IPS-NIHi7 (cell line): Measurements from ENCODE around the gene CARS1.
"Not testable (repeated sequence)": the region's sequence is repeated elsewhere in the genome, so short reads cannot be mapped to it uniquely, and the experiment has no call there.

Source experiments
- DNase-seq: peaks from one replicate; pipeline ENCODE4 v3.0.0; 2012; ENCODE audit warnings: mixed read lengths; ENCODE audit errors: extremely low spot score

Gene CARS1

GRCh38 chr11:3089236-3090061 lies 32.2 kb upstream of the CARS1 start:
- peak; percentile 7 for DNase-seq

DNA sequence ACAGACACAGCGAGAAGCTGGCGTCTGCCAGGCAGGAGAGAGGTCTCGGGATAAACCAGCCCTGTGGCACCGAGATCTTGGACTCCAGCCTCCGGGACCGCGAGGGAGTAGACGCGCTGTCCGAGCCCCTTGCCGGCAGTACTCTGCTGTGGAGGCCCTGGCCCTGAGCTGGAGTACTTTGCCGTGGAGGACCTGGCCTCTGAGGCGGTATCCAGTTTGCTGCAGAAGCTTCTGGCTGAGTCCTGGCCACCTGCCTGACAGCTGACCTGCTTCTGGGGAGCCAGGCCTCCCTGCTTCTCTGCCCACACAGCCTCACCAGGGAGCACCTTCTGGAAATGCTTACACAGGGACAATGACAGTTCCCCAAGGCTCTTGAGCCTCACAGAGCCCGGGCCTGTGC lies 31.6 kb upstream of the CARS1 start:
- no peak for DNase-seq

- DNase-seq: peak; percentile 7
Measured at GRCh38 chr11:3087821-3088800, 30.9 kb upstream of the CARS1 start.

DNA sequence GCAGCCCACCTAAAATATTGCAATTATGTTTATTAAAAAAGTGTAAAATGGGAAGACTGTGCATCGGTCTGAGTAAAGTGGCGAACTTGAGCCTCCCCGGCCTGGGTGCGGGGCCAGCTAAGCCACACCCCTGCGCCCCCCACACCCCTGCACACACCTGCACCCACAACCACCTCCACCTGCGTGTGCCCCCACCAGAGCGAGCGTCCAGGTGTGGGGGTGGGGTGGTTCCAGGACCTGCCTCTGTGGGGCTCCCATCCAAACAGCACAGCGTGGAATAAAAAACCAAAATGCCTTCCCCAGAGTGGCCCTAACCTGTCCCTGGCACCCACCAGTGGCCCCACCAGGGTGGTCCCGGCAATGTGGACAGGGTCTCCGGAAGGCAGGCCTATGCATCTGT lies 30.1 kb upstream of the CARS1 start:
- DNase-seq: no peak

DNA sequence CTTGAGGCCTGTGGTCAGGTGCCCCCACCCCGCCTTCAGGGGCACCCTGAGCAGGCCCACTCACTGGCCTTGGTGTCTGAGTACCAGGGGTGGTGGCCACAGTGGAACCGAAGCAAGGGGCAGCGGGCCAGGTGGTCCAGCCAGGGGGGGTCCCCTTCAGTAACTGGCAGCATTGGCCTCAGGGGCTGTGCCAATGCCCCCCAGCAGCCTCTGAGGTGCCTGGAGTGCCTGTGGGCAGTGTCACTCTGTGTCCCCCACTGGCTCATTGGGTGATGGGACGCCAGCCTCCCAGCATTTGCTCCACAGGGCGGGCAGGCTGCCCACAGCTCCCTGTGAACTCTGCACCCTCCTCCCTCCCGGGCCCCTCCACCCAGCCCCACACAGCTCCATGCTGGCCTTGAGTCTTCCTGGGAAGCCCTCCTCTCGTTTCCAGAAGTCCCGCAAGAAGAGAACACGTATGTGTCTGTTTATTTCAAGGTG lies 29.5 kb upstream of the CARS1 start:
- peak; percentile 4 for DNase-seq

- DNase-seq: no peak
Measured at GRCh38 chr11:3086114-3086513, 28.9 kb upstream of the CARS1 start.

DNA sequence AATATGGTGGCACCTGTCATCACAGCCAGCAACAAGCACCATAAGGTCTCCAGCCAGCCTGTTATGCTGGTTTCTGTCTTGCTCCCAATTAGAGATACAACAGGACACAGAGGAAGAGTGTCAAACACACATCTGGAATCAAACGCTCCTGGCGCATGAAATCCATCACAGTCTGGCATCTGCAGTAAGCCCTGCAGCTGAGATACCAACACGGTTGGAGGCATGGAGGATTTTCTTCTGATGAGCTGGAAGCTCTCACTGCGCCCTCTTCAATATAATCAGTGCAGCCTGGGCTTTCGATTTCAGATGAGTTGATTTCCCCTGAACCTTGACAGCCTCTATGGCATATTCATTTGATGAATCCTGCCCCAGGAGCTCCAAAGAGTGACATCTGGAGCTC lies 27.8 kb upstream of the CARS1 start:
- no peak for DNase-seq

DNA sequence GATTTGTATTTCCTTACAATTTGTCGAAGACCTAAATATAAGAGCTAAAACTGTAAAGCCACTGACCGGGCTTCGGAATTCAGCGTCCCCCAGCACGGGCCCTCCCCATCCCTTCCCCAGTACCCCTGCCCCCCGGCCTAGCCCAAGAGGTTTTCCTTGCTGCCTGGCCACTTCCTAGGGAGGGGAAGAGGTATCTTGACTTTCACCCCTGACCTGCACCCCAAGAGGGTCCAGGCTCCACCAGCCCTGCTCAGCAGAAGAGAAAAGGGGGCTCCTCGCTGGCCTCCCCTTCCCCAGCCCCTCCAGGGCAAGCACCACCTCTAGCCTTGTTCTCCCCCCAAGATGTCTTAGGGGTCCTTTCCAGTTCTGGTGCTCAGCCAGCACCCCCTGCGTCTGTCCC lies 26.1 kb upstream of the CARS1 start:
- no peak for DNase-seq

- no peak for DNase-seq
Measured at GRCh38 chr11:3081386-3081751, 24.1 kb upstream of the CARS1 start.

DNA sequence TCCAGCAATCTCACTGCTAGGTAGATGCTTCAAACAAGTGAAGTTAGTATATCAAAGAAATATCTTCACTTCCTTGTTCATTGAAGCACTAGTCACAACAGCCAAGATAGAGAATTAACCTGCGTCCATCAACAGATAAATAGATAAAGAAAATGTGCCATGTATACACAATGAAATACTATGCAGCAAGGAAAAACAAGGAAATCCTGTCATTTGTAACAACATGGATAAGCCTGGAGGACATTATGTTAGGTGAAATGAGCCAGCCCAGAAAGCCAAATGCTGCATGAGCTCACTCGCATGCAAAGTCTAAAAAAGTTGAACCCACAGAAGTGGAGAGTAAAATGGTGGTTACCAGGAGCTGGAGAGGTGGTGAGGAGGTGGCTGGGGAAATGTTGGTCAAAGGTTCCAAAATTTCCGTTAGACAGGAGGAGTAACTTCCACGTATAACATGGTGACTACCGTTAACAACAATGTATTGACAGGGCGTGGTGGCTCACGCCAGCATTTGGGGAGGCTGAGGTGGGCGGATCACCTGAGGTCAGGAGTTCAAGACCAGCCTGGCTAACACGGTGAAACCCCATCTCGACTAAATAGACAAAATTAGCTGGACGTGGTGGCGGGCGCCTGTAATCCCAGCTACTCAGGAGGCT lies 23.6 kb upstream of the CARS1 start:
- DNase-seq: no peak

- DNase-seq: no peak
Measured at GRCh38 chr11:3080104-3080503, 22.9 kb upstream of the CARS1 start.

GRCh38 chr11:3077846-3078440 lies 20.7 kb upstream of the CARS1 start:
- DNase-seq: no peak

DNA sequence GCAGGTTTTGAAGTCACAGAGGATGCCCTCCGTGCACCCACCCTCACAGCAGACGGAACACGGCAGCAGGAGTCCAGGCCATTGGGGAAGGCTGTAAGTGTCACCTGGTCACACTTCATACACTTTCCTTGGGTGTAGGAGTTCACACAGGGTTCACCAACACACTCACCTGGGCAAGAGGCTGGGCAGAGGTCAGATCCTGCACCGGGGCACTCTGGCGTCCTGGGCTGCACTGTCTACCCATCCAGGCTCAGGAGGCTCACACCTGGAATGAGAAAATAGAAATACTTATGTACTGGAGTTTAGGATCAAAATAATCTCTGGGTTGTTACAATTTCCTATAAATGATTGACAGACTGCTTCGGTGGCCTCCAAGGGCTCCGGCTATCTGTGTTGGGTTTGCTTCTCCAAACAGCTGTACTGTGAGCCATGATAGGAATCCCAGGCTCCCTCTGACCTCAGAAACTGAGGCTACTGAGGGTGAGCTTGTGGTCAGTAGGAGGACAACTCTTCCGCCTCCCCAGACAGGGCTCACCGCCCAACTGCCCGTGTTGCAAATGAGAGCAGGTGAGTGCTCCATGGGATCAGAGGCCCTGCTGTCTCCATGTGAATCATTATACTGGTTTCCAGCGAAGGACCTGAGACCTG lies 20.1 kb upstream of the CARS1 start:
- no peak for DNase-seq

- DNase-seq: no peak
Measured at GRCh38 chr11:3074912-3075589, 17.8 kb upstream of the CARS1 start.

DNA sequence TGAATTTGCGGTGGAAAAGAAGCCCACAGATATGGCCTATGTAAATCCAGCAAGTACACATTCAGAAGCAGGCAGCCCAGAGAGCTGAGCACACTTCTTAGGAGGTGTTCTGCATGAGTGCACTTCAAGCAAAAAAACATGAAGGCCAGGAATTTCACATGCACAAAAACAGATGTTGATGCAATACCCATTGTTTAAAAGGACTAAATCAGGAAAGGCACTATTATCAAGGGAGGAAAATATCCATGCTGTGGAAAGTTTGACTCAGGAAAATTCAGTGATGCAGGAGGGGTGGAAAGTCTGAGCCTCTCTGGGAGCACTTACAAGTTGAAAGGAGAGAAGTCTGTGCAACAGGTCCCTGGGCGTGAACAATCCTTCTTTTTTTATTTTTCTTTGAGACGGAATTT lies 15.8 kb upstream of the CARS1 start:
- no peak for DNase-seq

DNA sequence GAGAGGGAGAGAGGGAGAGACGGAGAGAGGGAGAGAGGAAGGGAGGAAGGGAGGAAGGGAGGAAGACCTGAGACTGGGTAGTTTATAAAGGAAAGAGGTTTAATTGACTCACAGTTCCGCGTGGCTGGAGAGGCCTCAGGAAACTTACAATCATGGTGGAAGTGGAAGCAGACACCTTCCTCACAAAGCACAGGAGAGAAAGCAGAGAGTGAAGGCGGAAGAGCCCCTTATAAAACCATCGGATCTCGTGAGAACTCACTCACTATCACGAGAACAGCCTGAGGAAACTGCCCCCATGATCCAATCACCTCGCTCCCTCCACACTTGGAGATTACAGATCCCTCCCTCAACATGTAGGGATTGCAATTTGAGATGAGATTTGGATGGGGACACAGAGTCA lies 12.2 kb upstream of the CARS1 start:
- DNase-seq: no peak

GRCh38 chr11:3066308-3066707 lies 9.1 kb upstream of the CARS1 start:
- DNase-seq: not testable (repeated sequence)

GRCh38 chr11:3064709-3065108 lies 7.5 kb upstream of the CARS1 start:
- DNase-seq: not testable (repeated sequence)

DNA sequence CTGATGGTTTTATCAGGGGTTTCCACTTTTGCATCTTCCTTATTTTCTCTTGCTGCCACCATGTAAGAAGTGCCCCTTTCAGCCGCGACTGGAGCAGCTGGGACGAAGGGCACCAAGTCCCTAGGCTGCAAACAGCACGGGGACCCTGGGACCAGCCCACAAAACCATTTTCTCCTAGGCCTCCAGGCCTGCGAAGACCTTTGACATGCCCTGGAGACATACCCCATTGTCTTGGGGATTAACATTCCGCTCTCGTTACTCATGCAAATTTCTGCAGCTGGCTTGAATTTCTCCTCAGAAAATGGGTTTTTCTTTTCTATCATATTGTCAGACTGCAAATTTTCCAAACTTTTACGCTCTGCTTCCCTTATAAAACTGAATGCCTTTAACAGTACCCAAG lies 6.7 kb upstream of the CARS1 start:
- DNase-seq: not testable (repeated sequence)

- not testable (repeated sequence) for DNase-seq
Measured at GRCh38 chr11:3063432-3063831, 6.2 kb upstream of the CARS1 start.
